Activated naive CD4-positive, alpha-beta T cell treated with anti-CD3 and anti-CD28 coated beads, Interleukin-2, amount 50 U/mL, for 24 hours (primary cell): ENCODE measurements around the gene KSR1.
A peak's percentile ranks its signal among the peaks of the same experiment; 100 is the strongest.
"Not testable (repeated sequence)": the region's sequence is repeated elsewhere in the genome, so short reads cannot be mapped to it uniquely, and the experiment has no call there.

Experiments used
- H3K27ac Mint-ChIP-seq: one replicate; pipeline ENCODE4 v1.8.0; 2021; ENCODE audit warnings: mild to moderate bottlenecking, mixed read lengths
- H3K27me3 Mint-ChIP-seq: one replicate; pipeline ENCODE4 v1.8.0; 2021; ENCODE audit warnings: mixed read lengths
- H3K36me3 Mint-ChIP-seq: one replicate; pipeline ENCODE4 v1.8.0; 2021; ENCODE audit warnings: mixed read lengths
- H3K4me1 Mint-ChIP-seq: one replicate; pipeline ENCODE4 v1.8.0; 2021; ENCODE audit warnings: mixed read lengths
- H3K4me3 Mint-ChIP-seq: one replicate; pipeline ENCODE4 v1.8.0; 2021; ENCODE audit warnings: mild to moderate bottlenecking, mixed read lengths
- H3K9me3 Mint-ChIP-seq: one replicate; pipeline ENCODE4 v1.8.0; 2021; ENCODE audit warnings: mixed read lengths

KSR1 gene

DNA sequence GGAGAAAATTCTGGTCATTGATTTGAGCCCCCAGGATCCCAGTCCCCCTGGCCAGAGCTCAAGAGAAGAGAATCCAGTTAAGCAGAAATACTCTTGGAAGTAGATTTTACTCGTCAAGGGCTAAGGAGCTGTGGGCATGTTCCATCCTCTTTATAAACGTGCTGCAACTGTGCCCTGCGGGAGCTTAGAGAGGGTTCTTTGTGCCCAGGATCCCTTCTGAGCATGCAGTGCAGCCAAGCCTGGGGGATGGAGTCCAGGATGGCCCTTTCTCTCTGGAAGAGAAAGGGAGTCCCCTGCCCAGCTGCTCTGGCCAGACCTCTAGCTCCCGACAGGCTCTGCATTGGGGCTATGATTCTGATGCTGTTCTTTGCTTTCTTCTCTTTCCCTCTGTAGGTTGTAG lies 165.3 kb downstream of the KSR1 start:
- peaks cover 12% of the 10 kb centered on the region for H3K4me1 Mint-ChIP-seq
- H3K36me3 Mint-ChIP-seq: peaks cover 11% of the 10 kb centered on the region
- no peaks in the 10 kb centered on the region for H3K27me3 Mint-ChIP-seq
- H3K9me3 Mint-ChIP-seq: no peaks in the 10 kb centered on the region
- no peak overlapping the region for H3K27ac Mint-ChIP-seq
- H3K4me3 Mint-ChIP-seq: no peak overlapping the region

DNA sequence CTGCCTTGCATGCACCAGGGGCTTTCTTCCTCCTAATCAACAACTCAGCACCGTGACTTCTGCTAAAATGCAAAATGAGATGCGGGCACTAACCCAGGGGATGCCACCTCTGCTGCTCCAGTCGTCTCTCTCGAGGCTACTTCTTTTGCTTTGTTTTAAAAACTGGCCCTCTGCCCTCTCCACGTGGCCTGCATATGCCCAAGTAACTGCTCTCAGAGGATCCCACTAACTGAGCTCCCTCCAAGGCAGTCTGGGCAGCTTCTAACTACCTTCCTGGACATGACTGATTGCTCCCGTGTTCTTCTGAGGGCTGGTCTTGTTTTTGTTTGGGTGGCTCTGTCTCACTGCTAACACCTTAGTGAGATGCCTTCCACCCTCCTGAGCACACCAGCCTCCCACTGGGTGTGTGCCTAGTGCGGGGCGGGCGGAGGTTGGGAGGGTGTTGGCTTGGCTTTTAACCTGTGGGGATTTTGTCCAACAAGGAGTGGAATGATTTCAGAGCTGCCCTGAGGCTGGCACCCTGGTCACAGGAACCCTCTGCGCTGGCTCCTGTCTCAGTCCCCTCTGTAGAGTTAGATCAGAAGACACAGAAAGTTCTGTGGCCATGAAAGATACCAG lies 165.8 kb downstream of the KSR1 start:
- Mint-ChIP-seq H3K4me3 (no peak overlapping the region), H3K27ac (no peak overlapping the region)

DNA sequence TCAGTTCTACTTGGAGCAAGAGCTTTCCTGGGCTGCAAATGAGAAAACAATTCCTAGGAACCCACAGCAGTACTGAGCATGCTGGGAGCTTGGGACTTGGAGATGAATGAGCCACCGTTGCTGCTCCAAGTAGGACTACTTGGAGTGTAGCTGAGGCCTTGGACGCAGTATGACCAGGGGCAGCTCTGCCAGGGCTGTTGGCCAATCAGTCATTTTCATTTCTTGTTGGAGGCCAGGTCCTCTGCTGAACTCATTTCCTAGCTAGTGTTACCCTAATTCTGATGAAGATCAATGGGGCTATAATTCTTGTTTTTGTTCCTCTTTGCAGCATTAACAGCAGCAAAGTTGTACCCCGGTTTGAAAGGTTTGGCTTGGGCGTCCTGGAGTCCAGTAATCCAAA lies 166.7 kb downstream of the KSR1 start:
- no peaks in the 10 kb centered on the region for H3K27me3 Mint-ChIP-seq
- no peak overlapping the region for H3K4me3 Mint-ChIP-seq
- peaks cover 11% of the 10 kb centered on the region for H3K36me3 Mint-ChIP-seq
- H3K9me3 Mint-ChIP-seq: no peaks in the 10 kb centered on the region
- H3K27ac Mint-ChIP-seq: no peak overlapping the region
- H3K4me1 Mint-ChIP-seq: peaks cover 8% of the 10 kb centered on the region

More for the DNA sequence above, 165.8 kb downstream of the KSR1 start:
- H3K9me3 Mint-ChIP-seq: no peaks in the 10 kb centered on the region
- no peaks in the 10 kb centered on the region for H3K27me3 Mint-ChIP-seq
- peaks cover 11% of the 10 kb centered on the region for H3K36me3 Mint-ChIP-seq
- H3K4me1 Mint-ChIP-seq: peaks cover 8% of the 10 kb centered on the region

DNA sequence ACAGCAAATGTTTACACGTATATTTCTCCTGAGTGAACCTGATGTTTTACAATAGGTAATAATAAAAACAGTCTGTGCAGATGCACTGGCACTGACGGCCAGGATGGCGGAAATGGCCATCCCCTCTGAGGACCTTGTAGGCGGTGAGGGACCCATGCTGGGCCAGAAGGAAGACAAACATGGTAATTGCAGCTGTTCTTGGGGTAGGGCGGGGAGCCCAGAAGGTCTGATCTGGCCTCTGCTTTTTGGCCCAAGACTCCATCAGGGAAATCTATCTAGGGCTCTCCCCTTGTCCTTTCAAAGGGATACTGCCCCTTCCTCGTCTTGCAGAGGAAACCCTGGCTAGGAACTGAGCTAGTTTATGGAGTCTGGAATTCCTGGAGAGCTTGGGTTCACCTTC lies 167.4 kb downstream of the KSR1 start:
- peaks cover 8% of the 10 kb centered on the region for H3K36me3 Mint-ChIP-seq

DNA sequence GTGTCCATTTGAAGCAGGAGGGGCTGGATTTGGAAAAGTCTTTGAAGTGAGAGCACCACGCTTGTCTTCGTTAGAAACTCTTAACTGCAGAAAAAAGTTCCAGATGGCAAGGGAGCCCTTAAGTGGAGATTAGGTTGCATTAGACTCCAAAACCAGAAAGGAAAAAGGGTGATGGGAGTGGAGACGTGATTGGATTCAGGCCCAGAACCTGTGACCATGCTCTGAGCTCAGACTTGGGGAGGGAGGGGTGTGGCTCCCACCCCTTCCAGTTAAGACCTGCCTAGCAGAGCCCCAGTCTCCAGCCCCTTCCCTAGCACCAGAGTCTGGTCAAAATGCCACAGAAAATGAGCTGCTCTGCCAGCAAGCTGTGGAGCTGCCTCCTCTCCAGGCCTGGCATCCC lies 168.3 kb downstream of the KSR1 start:
- Mint-ChIP-seq H3K4me1 (peaks cover 11% of the 10 kb centered on the region), H3K36me3 (peaks cover 8% of the 10 kb centered on the region), H3K27ac (no peak overlapping the region), H3K27me3 (no peaks in the 10 kb centered on the region), H3K9me3 (no peaks in the 10 kb centered on the region), H3K4me3 (no peak overlapping the region)

More for the DNA sequence above, 167.4 kb downstream of the KSR1 start:
- Mint-ChIP-seq H3K9me3 (no peaks in the 10 kb centered on the region), H3K4me3 (no peak overlapping the region), H3K27ac (no peak overlapping the region), H3K4me1 (peaks cover 8% of the 10 kb centered on the region), H3K27me3 (no peaks in the 10 kb centered on the region)

DNA sequence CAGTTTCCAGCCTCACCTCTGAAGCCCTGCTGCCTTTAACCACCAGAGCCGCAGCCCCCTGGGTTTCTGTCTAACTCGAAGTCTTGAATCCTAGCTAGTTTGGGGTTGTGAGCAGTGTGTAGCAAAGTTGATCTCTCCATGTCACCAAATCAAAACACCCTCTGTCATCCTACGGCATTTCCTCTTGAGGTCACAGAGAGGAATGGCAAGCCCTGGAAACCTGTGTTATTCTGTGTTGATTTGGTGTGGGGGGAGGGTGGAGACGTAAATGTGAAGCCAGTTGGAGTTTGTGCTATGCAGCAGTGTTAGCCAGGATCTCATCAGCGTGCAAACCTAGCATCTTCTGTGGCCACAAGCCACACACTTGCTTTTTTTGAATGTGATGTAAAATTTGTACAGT lies 169.6 kb downstream of the KSR1 start:
- H3K36me3 Mint-ChIP-seq: peaks cover 8% of the 10 kb centered on the region
- H3K4me3 Mint-ChIP-seq: no peak overlapping the region
- peak overlapping the region; percentile 5 for H3K27ac Mint-ChIP-seq
- H3K4me1 Mint-ChIP-seq: peaks cover 19% of the 10 kb centered on the region
- no peaks in the 10 kb centered on the region for H3K9me3 Mint-ChIP-seq
- H3K27me3 Mint-ChIP-seq: no peaks in the 10 kb centered on the region

DNA sequence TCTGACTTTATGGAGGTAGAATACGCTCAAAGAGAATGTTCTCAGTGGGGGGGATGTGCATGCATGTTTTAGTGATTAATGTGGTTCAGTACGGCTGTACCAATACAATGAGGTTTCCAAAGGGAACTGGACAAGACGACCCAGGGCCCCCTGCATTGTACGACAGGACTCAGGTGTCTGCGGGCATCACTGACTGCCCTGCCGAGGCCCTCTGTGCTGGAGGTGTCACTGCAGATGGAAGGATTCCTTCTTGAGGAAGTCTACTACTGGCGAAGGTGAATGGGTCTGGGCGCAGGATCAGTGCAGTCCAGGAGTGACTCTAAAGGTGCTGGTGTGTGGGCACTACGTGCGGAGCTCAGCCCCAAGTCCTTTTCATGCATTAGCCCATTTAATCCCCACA lies 171.3 kb downstream of the KSR1 start:
- Mint-ChIP-seq H3K9me3 (no peaks in the 10 kb centered on the region), H3K27me3 (no peaks in the 10 kb centered on the region), H3K36me3 (peaks cover 5% of the 10 kb centered on the region), H3K4me1 (peaks cover 29% of the 10 kb centered on the region), H3K4me3 (no peak overlapping the region), H3K27ac (no peak overlapping the region)

DNA sequence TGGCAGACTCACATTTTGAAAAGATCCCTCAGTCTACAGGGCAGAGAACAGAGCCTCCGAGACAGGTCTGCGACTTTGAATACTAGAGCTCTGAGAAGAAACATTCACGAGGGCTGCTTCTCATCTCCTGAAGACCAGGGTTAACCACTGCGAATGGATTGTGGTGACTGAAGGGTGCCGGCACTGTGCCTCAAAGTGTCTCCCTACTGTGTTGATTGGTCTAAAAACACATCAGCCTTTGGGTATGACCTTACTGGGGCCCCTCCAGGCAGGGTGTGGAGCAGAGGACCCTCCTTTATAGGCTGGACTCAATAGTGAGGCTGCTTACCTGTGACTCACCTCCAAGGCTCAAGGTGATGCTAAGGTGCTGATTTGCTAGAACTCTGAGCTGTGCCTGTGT lies 172.1 kb downstream of the KSR1 start:
- H3K36me3 Mint-ChIP-seq: peaks cover 5% of the 10 kb centered on the region
- no peaks in the 10 kb centered on the region for H3K9me3 Mint-ChIP-seq
- peaks cover 35% of the 10 kb centered on the region for H3K4me1 Mint-ChIP-seq
- H3K4me3 Mint-ChIP-seq: no peak overlapping the region
- no peak overlapping the region for H3K27ac Mint-ChIP-seq
- H3K27me3 Mint-ChIP-seq: no peaks in the 10 kb centered on the region

DNA sequence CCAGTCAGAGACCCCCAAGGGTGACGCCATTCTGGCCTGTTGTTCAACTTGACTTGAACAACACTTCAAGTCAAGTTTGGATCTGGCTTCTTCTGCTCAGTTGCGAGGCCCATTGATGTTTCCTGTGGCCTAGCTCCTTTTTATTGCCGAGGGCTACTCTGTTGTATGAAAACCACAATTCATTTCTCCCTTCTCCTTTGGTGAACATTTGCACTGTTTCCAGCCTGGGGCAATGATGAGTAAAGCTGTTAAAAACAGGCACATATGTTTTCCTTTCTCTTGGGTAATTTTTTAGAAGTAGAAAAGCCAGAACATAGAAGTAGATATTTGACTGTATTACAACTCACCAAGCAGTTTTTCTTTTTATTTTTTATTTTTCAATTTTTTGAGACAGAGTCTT lies 173.0 kb downstream of the KSR1 start:
- H3K27ac Mint-ChIP-seq, H3K27me3 Mint-ChIP-seq, H3K9me3 Mint-ChIP-seq, H3K36me3 Mint-ChIP-seq, H3K4me3 Mint-ChIP-seq: not testable (repeated sequence)
- H3K4me1 Mint-ChIP-seq: peaks cover 41% of the 10 kb centered on the region

DNA sequence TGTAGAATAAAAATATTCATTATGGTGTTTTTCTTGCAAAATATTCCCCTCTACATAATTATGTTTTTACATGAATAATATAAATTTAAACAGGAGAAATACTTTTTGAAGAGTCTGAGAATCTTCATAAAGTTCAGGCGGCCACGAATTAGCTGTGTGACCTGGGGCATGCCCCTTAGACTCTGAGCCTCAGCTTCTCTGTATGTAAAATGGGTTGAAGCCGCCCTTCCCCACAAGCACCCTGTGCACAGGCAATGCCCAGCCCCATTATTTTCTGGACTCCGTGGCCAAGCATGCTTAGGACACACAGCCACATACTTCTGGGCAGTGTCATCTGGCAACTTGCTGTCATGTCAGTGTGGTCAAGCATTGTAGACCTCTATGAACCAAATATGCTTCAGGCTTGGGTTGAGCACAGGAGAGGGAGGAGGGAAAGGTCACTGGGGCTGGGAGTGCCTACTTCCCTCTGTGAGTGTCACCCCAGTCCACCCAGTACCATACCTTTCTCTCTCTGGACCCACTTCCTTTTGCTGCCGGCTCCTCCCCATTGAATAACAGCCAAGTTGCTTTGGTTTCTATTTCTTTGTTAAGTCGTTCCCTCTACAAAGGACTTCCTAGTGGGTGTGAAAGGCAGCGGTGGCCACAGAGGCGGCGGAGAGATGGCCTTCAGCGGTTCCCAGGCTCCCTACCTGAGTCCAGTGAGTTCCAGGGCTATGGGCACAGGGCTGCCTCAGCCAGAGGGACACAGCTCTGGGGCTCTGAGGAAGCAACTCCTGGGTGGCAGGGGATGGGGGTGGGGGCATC lies 174.6 kb downstream of the KSR1 start, which contains the start of gene LGALS9:
Gene LGALS9 (plus strand): TSS at position 582 of the 804 bp plus-strand sequence. CDS start 78 bp downstream, at position 660.
- H3K4me3 Mint-ChIP-seq: peak within 1 kb of the TSS; percentile 91
- no peaks in the 10 kb centered on the region for H3K27me3 Mint-ChIP-seq
- peaks cover 2% of the 10 kb centered on the region for H3K36me3 Mint-ChIP-seq
- H3K4me1 Mint-ChIP-seq: peaks cover 55% of the 10 kb centered on the region
- H3K9me3 Mint-ChIP-seq: no peaks in the 10 kb centered on the region
- peak within 1 kb of the TSS; percentile 86 for H3K27ac Mint-ChIP-seq

DNA sequence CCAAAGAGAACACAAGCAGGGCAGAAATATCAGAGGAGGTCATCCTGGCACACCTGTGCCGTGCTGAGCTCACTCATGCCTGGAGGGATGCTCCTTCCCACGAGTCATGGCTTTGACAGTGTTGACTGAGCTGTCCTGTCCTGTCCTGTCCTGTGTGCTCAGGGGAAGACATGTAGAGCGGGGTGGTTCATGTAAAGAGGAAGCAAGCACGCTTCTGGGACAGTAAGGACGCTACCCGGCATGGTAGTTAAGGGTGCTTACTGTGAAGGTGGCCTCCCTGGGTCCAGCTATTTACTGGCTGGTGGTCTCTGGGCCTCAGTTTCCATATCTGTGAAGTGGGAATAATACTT lies 175.1 kb downstream of the KSR1 start:
- H3K4me3 Mint-ChIP-seq: peak overlapping the region; percentile 91
- peaks cover 2% of the 10 kb centered on the region for H3K36me3 Mint-ChIP-seq
- peak overlapping the region; percentile 86 for H3K27ac Mint-ChIP-seq
- peaks cover 55% of the 10 kb centered on the region for H3K4me1 Mint-ChIP-seq
- H3K27me3 Mint-ChIP-seq: no peaks in the 10 kb centered on the region
- H3K9me3 Mint-ChIP-seq: no peaks in the 10 kb centered on the region

DNA sequence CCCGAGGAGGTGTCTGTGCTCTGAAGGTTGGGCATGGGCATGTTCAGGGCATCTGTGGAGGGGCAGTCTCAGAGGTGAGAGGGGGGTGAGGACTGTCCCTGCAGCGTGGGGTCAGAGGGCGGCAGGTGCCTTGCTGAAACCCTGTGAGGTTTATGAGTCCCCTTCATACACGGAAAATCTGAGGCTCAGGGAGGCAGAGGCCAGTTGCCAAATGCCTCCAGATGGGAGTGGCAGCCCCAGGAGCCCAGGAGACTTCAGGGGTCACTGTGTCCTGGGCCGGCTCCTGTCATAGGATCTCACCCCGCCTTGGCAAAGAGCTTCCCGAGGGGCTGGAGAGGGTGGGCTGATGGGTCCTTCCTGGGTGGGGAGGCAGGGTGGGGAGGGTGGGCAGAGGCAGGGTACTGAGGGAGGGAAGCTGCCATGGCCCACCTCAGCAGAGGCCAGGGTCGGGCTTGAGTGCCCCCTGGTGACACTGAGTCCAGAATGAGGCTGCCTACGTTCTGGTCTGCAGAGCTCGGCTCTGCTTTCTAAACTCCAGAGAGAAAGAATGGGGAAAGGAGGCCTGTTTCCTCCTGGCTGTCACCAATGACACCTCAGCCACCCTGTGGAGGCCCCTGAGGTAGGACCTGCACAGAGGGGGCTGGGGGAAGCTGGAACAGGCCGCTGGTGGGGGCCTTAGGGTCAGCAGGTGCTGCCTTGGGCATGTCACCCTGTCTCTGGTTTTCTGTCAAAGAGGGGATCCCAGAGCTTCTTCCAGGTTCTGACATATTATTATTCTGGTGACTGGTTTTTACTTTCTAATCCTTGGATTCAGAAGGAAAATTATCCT lies 175.9 kb downstream of the KSR1 start:
- peaks cover 55% of the 10 kb centered on the region for H3K4me1 Mint-ChIP-seq
- H3K27ac Mint-ChIP-seq: peak overlapping the region; percentile 86
- H3K36me3 Mint-ChIP-seq: peaks cover 2% of the 10 kb centered on the region
- no peaks in the 10 kb centered on the region for H3K27me3 Mint-ChIP-seq
- no peaks in the 10 kb centered on the region for H3K9me3 Mint-ChIP-seq
- H3K4me3 Mint-ChIP-seq: peak overlapping the region; percentile 91

DNA sequence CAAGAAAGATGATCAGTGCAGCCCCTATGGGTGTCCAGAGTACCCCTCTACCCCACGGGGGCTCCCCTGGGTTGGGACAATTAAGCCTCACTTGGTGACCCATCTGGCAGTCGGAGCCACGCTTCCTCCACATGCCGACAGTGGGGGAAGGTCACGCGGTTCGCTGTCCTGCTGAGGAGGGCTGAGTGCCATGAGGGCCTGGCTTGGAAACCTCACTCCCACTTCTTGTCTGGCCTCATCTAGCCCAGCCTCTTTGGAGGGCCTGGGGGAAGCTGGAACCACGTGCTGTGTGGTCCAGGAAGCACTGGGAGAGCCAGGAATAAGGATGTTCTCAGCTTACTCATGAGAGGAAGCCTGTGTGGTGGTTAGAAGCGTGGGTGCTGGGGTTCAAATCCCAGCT lies 176.5 kb downstream of the KSR1 start:
- not testable (repeated sequence) for H3K27me3 Mint-ChIP-seq, H3K9me3 Mint-ChIP-seq, H3K27ac Mint-ChIP-seq, H3K36me3 Mint-ChIP-seq
- H3K4me3 Mint-ChIP-seq: peak overlapping the region; percentile 44
- H3K4me1 Mint-ChIP-seq: peaks cover 55% of the 10 kb centered on the region

DNA sequence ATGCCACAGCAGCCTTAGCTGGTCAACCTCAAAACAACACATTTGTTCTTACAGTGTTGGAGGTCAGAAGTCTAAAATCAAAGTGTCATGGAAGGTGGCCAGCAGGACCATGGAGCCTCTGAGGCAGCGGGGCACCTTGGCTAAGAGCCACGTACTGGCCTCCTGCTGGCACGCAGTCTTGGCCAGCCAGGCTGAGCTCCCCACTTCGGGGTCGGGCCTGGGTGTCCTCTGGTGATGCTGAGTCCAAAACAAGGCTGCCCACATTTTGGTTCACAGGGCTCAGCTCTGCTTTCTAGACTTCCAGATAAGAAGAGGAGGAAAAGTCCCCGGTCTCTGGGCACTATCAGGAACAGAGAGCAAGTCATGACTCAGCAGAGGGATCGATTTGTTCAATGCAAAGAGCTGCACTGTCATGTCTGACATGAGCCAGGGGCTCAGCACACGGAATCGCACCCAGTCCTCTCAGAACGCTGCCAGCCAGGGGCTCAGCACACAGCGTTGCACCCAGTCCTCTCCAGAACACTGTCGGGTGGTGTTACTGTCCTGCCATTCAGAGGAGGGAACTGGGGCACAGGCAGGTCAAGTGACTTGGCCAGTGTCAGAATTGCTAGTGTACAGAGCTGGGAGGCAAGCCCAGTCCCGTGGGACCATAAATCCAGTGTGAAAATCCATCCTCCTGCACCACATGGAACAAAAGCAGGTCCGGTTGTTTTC lies 177.2 kb downstream of the KSR1 start:
- Mint-ChIP-seq H3K4me3 (peak overlapping the region; percentile 44), H3K27ac (no peak overlapping the region), H3K27me3 (no peaks in the 10 kb centered on the region), H3K4me1 (peaks cover 55% of the 10 kb centered on the region), H3K36me3 (peaks cover 2% of the 10 kb centered on the region), H3K9me3 (no peaks in the 10 kb centered on the region)

DNA sequence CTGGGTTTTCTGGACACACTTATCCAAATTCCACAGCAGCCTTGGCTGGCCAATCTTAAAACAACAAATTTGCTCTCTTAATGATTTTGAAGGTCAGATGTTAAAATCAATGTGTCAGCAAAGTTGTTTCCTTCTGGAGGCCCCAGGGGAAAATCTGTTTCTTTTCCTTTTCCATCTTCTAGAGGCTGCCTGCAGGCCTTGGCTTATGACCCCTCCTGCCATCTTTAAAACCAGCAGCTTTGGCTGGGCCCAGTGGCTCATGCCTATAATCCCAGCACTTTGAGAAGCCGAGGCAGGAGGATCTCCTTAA lies 177.7 kb downstream of the KSR1 start:
- no peaks in the 10 kb centered on the region for H3K9me3 Mint-ChIP-seq
- H3K36me3 Mint-ChIP-seq: peaks cover 2% of the 10 kb centered on the region
- no peak overlapping the region for H3K4me3 Mint-ChIP-seq
- H3K4me1 Mint-ChIP-seq: peaks cover 55% of the 10 kb centered on the region
- no peak overlapping the region for H3K27ac Mint-ChIP-seq
- no peaks in the 10 kb centered on the region for H3K27me3 Mint-ChIP-seq
